SIG-M5 (cell line): Measurements from ENCODE around the gene CRYBB3.

Source experiments
- DNase-seq: peaks from one replicate; lab custom pipeline; 2025; lab: John Stamatoyannopoulos, UW

Gene CRYBB3

GRCh38 chr22:25199731-25200520 is at the start of gene CRYBB3:
Gene CRYBB3, plus strand, starts transcription at chr22:25199858. Its CDS starts 1,539 bp downstream, at chr22:25201397.
- no peak for DNase-seq

DNA sequence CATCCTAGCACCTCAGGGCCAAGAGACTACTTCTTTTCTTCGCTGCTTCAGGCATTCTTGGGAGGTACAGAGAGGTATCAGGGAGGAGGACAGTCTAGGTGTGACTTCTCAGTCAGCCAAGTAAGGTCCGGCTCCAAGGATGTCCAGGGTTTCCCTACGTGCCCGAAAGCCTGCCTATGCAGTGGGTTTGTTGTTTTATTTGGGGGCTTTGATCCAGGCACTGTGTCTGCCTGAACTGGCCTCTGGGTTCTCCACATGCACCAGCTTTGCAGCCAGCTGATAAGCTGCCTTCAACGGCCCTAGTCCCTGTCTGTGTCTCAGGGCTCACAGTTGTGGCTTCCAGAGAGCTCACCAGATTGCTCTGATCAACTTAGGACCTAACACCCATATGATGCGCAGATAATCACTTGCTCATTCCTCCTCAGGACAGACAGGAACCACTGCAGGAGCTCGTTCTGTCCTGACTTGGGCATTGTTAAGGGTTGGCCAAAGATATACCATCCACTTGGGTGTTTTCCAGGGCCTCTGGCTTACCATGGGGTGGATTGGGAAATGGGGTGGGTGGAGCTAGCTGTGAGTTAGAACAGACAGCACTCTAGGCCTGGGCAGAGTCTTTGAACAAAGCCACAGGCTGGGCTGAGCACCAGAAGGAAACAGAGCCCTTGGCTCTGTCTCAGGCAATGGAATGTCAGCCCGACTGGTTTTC is 45.5 kb upstream of the CRYBB3 start:
- DNase-seq, result no peak

GRCh38 chr22:25154667-25154999 is 45.0 kb upstream of the CRYBB3 start:
- DNase-seq, result no peak

GRCh38 chr22:25156736-25157135 is 42.9 kb upstream of the CRYBB3 start:
- DNase-seq, result no peak

DNA sequence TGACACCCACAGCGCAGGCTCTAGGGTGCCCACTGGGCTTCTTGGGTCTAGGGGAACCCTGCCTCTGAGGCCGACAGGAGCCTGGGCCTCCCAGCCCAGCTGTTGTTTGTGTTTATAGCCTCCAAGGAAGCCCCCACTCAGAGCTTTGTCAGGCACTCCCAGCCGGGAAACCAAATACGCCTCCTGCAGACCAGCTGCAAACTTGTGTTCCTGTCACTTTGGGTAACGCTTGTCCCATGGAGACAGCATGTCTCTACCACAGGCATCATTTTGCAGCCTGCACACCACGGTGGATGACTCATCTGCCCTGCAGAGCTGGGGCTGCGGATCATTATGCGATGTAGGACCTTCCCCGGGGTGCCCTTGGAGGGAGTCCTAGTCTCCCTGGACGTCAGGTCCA is 40.6 kb upstream of the CRYBB3 start:
- DNase-seq, result no peak

GRCh38 chr22:25160120-25160996 is 39.3 kb upstream of the CRYBB3 start:
- DNase-seq, result no peak

DNA sequence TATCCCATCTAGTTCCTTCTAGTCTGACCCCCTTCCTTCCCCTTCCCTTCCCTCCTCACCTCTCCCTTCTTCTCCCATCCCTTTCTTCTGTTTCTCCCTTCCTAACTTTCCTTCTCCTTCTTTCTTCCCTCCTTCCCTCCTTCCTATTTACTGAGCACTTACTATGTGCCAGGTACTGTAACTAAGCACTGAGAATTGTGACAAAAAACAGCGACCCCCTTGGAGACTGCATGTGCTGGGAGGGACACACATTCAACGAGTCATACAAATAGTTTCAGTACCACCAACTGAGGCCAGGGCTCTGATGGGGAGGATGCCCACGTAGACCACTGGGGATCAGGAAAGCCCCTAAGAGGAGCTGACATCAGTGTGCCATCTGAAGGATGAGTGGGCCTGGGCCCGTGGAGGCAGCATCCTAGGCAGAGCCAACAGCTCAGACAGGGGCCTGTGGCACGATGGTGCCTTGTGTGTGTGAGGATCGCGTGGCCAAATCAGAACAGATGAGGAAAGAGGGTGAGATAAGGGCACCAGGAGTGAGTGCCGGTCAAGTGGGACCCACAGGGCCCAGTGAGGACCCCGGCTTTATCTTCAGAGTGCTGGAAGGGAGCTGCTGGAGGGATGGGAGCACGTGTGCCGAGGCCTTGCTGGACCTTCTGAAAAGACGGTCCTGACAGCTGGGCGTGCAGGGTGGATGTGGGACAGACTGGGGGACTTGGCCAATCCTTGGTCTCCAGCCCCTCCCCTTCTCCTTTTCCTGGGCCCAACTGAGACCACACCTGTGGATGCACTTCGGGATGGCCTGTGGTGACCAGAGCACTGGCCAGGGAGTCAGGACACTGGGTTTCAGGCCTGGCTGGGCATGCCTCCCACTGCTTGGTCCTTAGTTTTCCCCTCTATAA is 38.4 kb upstream of the CRYBB3 start:
- no peak for DNase-seq

- DNase-seq, result no peak
Measured at GRCh38 chr22:25161916-25162530, 37.6 kb upstream of the CRYBB3 start.

GRCh38 chr22:25162561-25162960 is 37.1 kb upstream of the CRYBB3 start:
- no peak for DNase-seq

- DNase-seq, result no peak
Measured at GRCh38 chr22:25165785-25166184, 33.9 kb upstream of the CRYBB3 start.

GRCh38 chr22:25166266-25167040 is 33.2 kb upstream of the CRYBB3 start:
- DNase-seq, result no peak

DNA sequence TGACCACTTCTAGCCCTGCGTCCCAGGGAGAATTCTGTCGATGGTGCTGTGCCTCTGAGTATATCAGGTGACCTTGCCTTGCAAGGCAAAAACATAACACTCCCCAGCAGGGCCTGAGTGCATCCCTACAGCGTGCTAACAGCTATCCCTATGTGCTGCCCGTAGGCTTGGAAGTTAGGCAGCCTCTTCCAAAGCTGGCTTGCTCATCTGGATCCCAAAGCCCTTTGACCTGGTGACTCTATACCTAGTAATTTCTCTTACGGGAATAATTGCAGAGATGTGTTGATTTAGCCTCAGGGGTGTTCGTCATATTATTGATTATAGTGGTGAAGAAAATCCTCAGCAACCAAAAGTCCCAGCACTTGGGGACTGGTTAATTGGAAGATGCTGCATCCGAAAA is 32.6 kb upstream of the CRYBB3 start:
- DNase-seq, result no peak

- DNase-seq, result no peak
Measured at GRCh38 chr22:25167834-25168601, 31.6 kb upstream of the CRYBB3 start.

GRCh38 chr22:25169278-25170031 is 30.2 kb upstream of the CRYBB3 start:
- no peak for DNase-seq

DNA sequence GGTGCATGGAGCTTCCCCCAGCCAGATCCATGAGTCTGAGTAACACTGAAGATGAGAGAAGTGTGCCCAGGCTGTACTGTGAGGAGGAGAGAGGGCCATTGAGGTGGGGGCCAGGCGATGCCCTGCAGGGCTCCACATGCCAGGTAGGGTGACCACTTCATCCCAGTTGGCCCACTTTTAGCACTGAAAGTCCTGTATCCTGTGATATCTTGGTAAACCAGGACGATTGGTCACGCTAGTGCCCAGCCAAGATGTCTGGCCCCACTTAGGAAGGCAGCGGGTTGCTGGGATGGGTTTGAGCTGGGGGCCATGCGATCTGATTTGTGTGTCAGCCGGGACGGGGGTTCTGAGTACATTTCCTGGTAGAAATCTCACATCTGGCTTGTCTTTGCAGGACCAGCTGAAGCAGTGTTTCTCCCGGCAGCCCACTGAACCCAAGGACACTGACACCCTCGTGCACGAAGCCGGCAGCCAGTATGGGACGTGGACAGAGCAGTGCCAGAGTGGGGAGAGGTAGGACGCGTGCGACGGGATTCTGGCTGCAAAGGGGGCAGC is 29.2 kb upstream of the CRYBB3 start:
- DNase-seq, result no peak

DNA sequence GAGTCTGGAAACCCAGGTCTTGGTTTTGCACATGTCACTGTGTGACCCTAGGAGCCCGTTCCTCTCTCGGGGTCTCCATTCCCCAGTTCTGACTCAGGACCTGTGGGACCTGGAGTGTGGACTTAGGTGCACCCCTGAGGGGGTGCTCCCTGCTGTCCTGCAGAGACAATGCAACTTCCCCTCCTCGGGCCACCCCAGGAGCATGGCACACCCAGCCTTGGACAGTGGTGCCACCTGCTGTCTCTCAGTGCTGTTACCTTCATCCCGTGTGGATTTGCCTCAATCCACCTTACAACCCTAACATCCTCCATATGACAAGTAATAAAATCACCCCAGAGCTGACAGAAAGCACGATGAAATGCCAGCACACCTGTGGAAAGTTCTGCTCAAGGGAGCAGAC is 27.5 kb upstream of the CRYBB3 start:
- DNase-seq, result no peak

DNA sequence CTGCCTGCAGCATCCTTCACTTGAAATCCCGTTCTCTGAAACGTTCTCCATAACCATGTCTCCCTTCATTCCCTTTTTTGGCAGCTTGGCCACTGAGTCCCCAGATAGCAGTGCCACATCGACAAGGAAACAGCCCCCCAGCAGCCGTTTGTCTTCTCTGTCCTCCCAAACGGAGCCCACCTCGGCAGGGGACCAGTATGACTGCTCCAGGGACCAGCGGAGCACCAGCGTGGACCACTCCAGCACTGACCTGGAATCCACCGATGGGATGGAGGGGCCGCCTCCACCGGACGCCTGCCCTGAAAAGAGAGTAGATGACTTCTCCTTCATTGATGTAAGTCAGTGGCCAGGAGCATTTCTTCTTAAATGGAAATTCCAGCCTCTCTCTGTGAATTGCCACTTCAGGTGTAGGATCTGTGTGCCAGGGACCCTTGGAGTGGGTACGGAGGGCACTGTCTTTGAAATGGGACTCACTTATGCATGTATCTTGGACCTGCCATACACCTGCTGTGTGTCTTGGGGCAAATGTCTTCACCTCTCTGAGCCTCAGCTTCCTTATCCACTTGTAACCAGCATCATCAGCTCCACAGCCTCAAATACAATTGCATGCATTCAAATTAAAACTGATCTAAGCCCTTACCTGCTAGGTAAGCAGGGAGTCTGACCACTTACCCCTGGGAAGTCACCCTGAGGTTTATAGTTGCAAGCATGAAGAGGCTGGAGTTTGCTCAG is 25.3 kb upstream of the CRYBB3 start:
- DNase-seq, result no peak

- DNase-seq, result no peak
Measured at GRCh38 chr22:25174888-25175411, 24.7 kb upstream of the CRYBB3 start.
